K562 (cell line): ENCODE measurements around the gene HRH4. TPM values are rescaled to one million over a fixed set of nuclear protein-coding genes. Genes with fewer than 3 reads are reported as not detected.

Experiments
- ATAC-seq: fragments of 200-7000 bp; cut with Tn5 transposase; 3 replicates; pipeline ENCODE4 v1.9.1; 2020; ENCODE audit warnings: moderate library complexity
- BruUV-seq: library from RNA; stranded (reverse); fragments of 400-500 nt; replicated peaks from 2 replicates; lab custom pipeline; 2021; lab: Mats Ljungman, UMichigan
- CTCF ChIA-PET: fragments of 300-600 bp; formaldehyde crosslinking; extraction: SDS; loops from one replicate; lab custom pipeline; 2021; ENCODE audit warnings: low intra/inter-chr PET ratio; lab: Yijun Ruan, JAX
- POLR2A ChIA-PET: fragments of 300-600, 350-650 bp; sonication (Branson Sonifier 250); formaldehyde crosslinking; extraction: SDS; loops from one replicate; lab custom pipeline; 2021; ENCODE audit warnings: antibody characterized with exemption, inconsistent platforms; lab: Yijun Ruan, JAX
- DNase-seq, 4 experiments: peaks; one replicate each; pipeline versions ENCODE4 v3.0.0 to v3.0.0-alpha.2; 2011 to 2018; ENCODE audit warnings: low spot score in 3 of 4, mixed read lengths in 3 of 4; ENCODE audit errors: extremely low read depth in 1 of 4
- FAIRE-seq: peaks from 2 replicates; lab custom pipeline; 2011; peaks lifted over from hg19 to GRCh38; lab: Jason Lieb, UNC
- H2AFZ ChIP-seq: 2 replicates; pipeline ENCODE4 v1.6.0; 2011; ENCODE audit warnings: low read depth, low read length, control low read depth, inconsistent platforms
- H3K27ac ChIP-seq: fragments of 200-600 bp; 3 replicates; pipeline ENCODE4 v1.8.0; 2011; ENCODE audit warnings: low read depth, mild to moderate bottlenecking, control low read depth, inconsistent platforms, low read length, moderate library complexity, mixed read lengths; ENCODE audit errors: extremely low read depth
- H3K27me3 ChIP-seq, 2 experiments: fragments of 300-600 bp in 1 of 2; 2 replicates in 1 of 2; 3 replicates in 1 of 2; pipeline versions ENCODE4 v1.6.0 to v1.8.0; 2011; ENCODE audit warnings: inconsistent platforms in 2 of 2, low read length in 2 of 2, mild to moderate bottlenecking in 1 of 2, mixed read lengths in 1 of 2, moderate library complexity in 1 of 2; ENCODE audit not compliant: control insufficient read depth in 2 of 2, insufficient read depth in 2 of 2
- H3K36me3 ChIP-seq: fragments of 300-600 bp; 3 replicates; pipeline ENCODE4 v1.8.0; 2011; ENCODE audit warnings: mild to moderate bottlenecking, low read length, inconsistent platforms; ENCODE audit not compliant: control insufficient read depth, insufficient read depth
- H3K4me1 ChIP-seq, 2 experiments: fragments of 200-600 bp in 1 of 2; replicated peaks in 1 of 2; 2 replicates in 1 of 2; 3 replicates in 1 of 2; pipeline versions ENCODE4 v1.5.1 to v1.8.0; 2011; ENCODE audit warnings: inconsistent platforms in 2 of 2, low read length in 2 of 2, mild to moderate bottlenecking in 1 of 2, mixed read lengths in 1 of 2, moderate library complexity in 1 of 2; ENCODE audit not compliant: control insufficient read depth in 2 of 2, insufficient read depth in 2 of 2
- H3K4me2 ChIP-seq: 2 replicates; pipeline ENCODE4 v1.6.1; 2011; ENCODE audit warnings: low read length, control low read depth, inconsistent platforms, mixed read lengths; ENCODE audit not compliant: insufficient read depth
- H3K4me3 ChIP-seq: fragments of 200-600 bp; sonication (generic), shearing (Covaris generic); 2 replicates; pipeline ENCODE4 v1.5.1; 2016; ENCODE audit warnings: control low read depth, inconsistent platforms
- H3K79me2 ChIP-seq: fragments of 200-600 bp; 3 replicates; pipeline ENCODE4 v1.8.0; 2011; ENCODE audit warnings: low read length, inconsistent platforms; ENCODE audit not compliant: control insufficient read depth, insufficient read depth
- H3K9ac ChIP-seq, 2 experiments: 2 replicates each; pipeline versions ENCODE4 v1.6.0 to v1.6.1; 2011; ENCODE audit warnings: low read depth in 2 of 2, low read length in 2 of 2, control low read depth in 1 of 2, inconsistent platforms in 1 of 2, mild to moderate bottlenecking in 1 of 2, mixed read lengths in 1 of 2; ENCODE audit not compliant: insufficient read depth in 1 of 2
- H3K9me1 ChIP-seq: one replicate; pipeline ENCODE4 v1.6.0; 2011; ENCODE audit warnings: inconsistent platforms, mild to moderate bottlenecking, low read length, moderate library complexity; ENCODE audit not compliant: control insufficient read depth, insufficient read depth
- H3K9me3 ChIP-seq: replicated peaks from 2 replicates; pipeline ENCODE4 v1.5.1; 2011; ENCODE audit warnings: low read depth, low read length, inconsistent platforms; ENCODE audit not compliant: control insufficient read depth, insufficient read depth
- H4K20me1 ChIP-seq: replicated peaks from 2 replicates; pipeline ENCODE4 v1.6.1; 2011; ENCODE audit warnings: low read length, inconsistent platforms, mixed read lengths; ENCODE audit not compliant: control insufficient read depth, insufficient read depth
- BRF2 ChIP-seq: IDR thresholded peaks from 3 replicates; pipeline ENCODE4 v1.6.1; 2011; ENCODE audit warnings: borderline replicate concordance, mild to moderate bottlenecking; ENCODE audit not compliant: insufficient read length, insufficient read depth
- EGR1 ChIP-seq: fragments of 450-650 bp; conservative IDR thresholded peaks from 2 replicates; pipeline ENCODE4 v1.6.1; 2017; ENCODE audit warnings: mild to moderate bottlenecking
- ID3 ChIP-seq, 2 experiments: fragments of 250-450 bp in 1 of 2; fragments of 450-650 bp in 1 of 2; sonication (Bioruptor Pico) in 1 of 2; IDR thresholded peaks; 2 replicates each; pipeline versions ENCODE4 v1.6.1 to v1.8.0; 2016 to 2021; ENCODE audit warnings: mild to moderate bottlenecking in 2 of 2, moderate library complexity in 2 of 2, missing compliant biosample characterization in 1 of 2, missing genetic modification characterization in 1 of 2
- JUNB ChIP-seq: fragments of 450-650 bp; formaldehyde crosslinking; conservative IDR thresholded peaks from 2 replicates; pipeline ENCODE4 v1.4.0; 2020; ENCODE audit warnings: mild to moderate bottlenecking
- MLLT1 ChIP-seq, 2 experiments: fragments of 450-650 bp; IDR thresholded peaks; 2 replicates each; pipeline ENCODE4 v1.6.1; 2016
- POLR3A ChIP-seq: IDR thresholded peaks from 2 replicates; pipeline ENCODE4 v1.6.1; 2011; ENCODE audit warnings: borderline replicate concordance, mild to moderate bottlenecking, moderate library complexity; ENCODE audit not compliant: insufficient read length, insufficient read depth; ENCODE audit errors: extremely low read depth
- SIN3A ChIP-seq, 2 experiments: fragments of 150-350 bp in 1 of 2; IDR thresholded peaks; 2 replicates each; pipeline ENCODE4 v1.6.1; 2011 to 2016; ENCODE audit warnings: borderline replicate concordance in 2 of 2, low read depth in 2 of 2, low read length in 2 of 2, mild to moderate bottlenecking in 2 of 2, moderate library complexity in 2 of 2; ENCODE audit not compliant: control insufficient read depth in 1 of 2
- SPI1 ChIP-seq: IDR thresholded peaks from 2 replicates; pipeline ENCODE4 v1.6.1; 2011; ENCODE audit warnings: low read depth, low read length, control low read depth, borderline replicate concordance
- WGBS: fragments of 100-300 bp; shearing (Covaris generic); methylation state at CpG from one replicate; pipeline ENCODE4 v1.1.6; 2016; ENCODE audit warnings: low coverage, mixed read lengths; ENCODE audit not compliant: insufficient coverage; ENCODE audit errors: missing lambda C conversion rate; 5-methylcytosine and 5-hydroxymethylcytosine counted together
- in situ Hi-C: fragments of 300-500 bp; cut with MboI; formaldehyde crosslinking; loops from 4 replicates; pipeline ENCODE4 v1.15.0; 2018; ENCODE audit warnings: inconsistent platforms, mixed read lengths
- intact Hi-C: fragments of 100-400 bp; cut with micrococcal nuclease; formaldehyde crosslinking; loops from 2 replicates; pipeline ENCODE4 v1.14.2; 2022
- polyA plus RNA-seq, 8 experiments: library from polyadenylated mRNA; depleted of rRNA in 4 of 8; stranded (reverse) in 5 of 8; unstranded in 3 of 8; fragments of >200 nt; fragmentation: Nextera tagmentation in 2 of 8; fragmentation: Illumina TruSeq in 1 of 8; extraction: Ambion mirVana in 2 of 8; extraction: Trizol in 1 of 8; gene quantifications; 2 replicates each; pipeline versions ENCODE4 v1.2.1 to v1.2.3, GENCODE V29; 2011 to 2014; ENCODE audit warnings: inconsistent platforms in 1 of 8, missing spikeins in 1 of 8
- total RNA-seq, 7 experiments: library from RNA; depleted of rRNA in 6 of 7; stranded (reverse); fragments of >200 nt in 6 of 7; fragmentation: Illumina TruSeq in 2 of 7; extraction: Trizol in 2 of 7; gene quantifications; 2 replicates each; pipeline versions ENCODE4 v1.2.1 to v1.2.3, GENCODE V29; 2011 to 2021; ENCODE audit warnings: low replicate concordance in 1 of 7

The HRH4 gene
- total and polyA plus RNA-seq, 9 of the 15 experiments (the other 6 are each of a cell fraction or from before 2014, with no cell fraction given), result not detected

GRCh38 chr18:24504401-24504800, 44.0 kb downstream of the HRH4 start:
- in situ Hi-C loops, result no loop called here
- Histone ChIP-seq H2AFZ (no peak overlapping the region), H4K20me1 (no peaks in the 10 kb centered on the region), H3K9me3 (no peaks in the 10 kb centered on the region), H3K9ac (no peak overlapping the region), H3K4me2 (no peak overlapping the region), H3K36me3 (no peaks in the 10 kb centered on the region), H3K27me3 (no peaks in the 10 kb centered on the region; a peak in 1 of 5 replicates), H3K79me2 (no peaks in the 10 kb centered on the region), H3K27ac (no peak overlapping the region), H3K9me1 (no peaks in the 10 kb centered on the region), H3K4me1 (no peaks in the 10 kb centered on the region), H3K4me3 (no peak overlapping the region)
- no peak for TF ChIP-seq POLR3A
- no peak for TF ChIP-seq EGR1
- TF ChIP-seq SPI1, result no peak
- TF ChIP-seq BRF2, result no peak
- no peak for TF ChIP-seq MLLT1 (IDR thresholded peaks at IDR 0.05)
- no peak for TF ChIP-seq ID3 (CRISPR knock-in tag; IDR thresholded peaks at IDR 0.05)
- TF ChIP-seq ID3 (tag; IDR thresholded peaks at IDR 0.05), result no peak
- TF ChIP-seq SIN3A (IDR thresholded peaks at IDR 0.05; ENCODE audit: borderline replicate concordance in 2 of 2, control insufficient read depth in 1 of 2, low read depth in 2 of 2, low read length in 2 of 2), result no peak
- TF ChIP-seq JUNB (CRISPR knock-in tag), result no peak
- ChIA-PET CTCF (no interaction called here), POLR2A (no interaction called here)
- DNase-seq, result no peak
- FAIRE-seq, result no peak
- WGBS, result 0% methylated on average over 4 of the region's 4 CpGs
- intact Hi-C loops, result no loop called here
- no peak for ATAC-seq
- no TSS peak for BruUV-seq
